Activated T-helper 1 cell treated with Interleukin-2 at 50 U/mL for 16 hours (primary cell): ENCODE measurements around the gene SNORC.
"Not testable (repeated sequence)": the region's sequence is repeated elsewhere in the genome, so short reads cannot be mapped to it uniquely, and the experiment has no call there.

Experiments used
- DNase-seq: peaks from one replicate; pipeline ENCODE4 v3.0.0-alpha.2; 2020; ENCODE audit warnings: low read depth

SNORC gene

GRCh38 chr2:232896720-232897597, 26.9 kb downstream of the SNORC start:
- no peak for DNase-seq

- no peak for DNase-seq
These were observed 27.7 kb downstream of the SNORC start for GRCh38 chr2:232897598-232898408.

GRCh38 chr2:232898592-232899543, 28.8 kb downstream of the SNORC start:
- DNase-seq, result no peak

GRCh38 chr2:232900811-232901735, 31.0 kb downstream of the SNORC start:
- no peak for DNase-seq

- DNase-seq, result no peak
These were observed 31.9 kb downstream of the SNORC start for GRCh38 chr2:232901736-232902578.

- no peak for DNase-seq
These were observed 33.9 kb downstream of the SNORC start for GRCh38 chr2:232903989-232904388.

- not testable (repeated sequence) for DNase-seq
These were observed 37.0 kb downstream of the SNORC start for GRCh38 chr2:232906867-232907717.

GRCh38 chr2:232907718-232908085, 37.6 kb downstream of the SNORC start:
- DNase-seq, result not testable (repeated sequence)

- no peak for DNase-seq
These were observed 38.6 kb downstream of the SNORC start for GRCh38 chr2:232908695-232909094.

- no peak for DNase-seq
These were observed 40.3 kb downstream of the SNORC start for GRCh38 chr2:232910376-232910775.

GRCh38 chr2:232911712-232912277, 41.7 kb downstream of the SNORC start:
- no peak for DNase-seq

GRCh38 chr2:232913903-232914302, 43.8 kb downstream of the SNORC start:
- no peak for DNase-seq

- no peak for DNase-seq
These were observed 49.1 kb downstream of the SNORC start for GRCh38 chr2:232919141-232919540.

- no peak for DNase-seq
These were observed 50.0 kb downstream of the SNORC start for GRCh38 chr2:232920055-232920454.

- no peak for DNase-seq
These were observed 50.7 kb downstream of the SNORC start for GRCh38 chr2:232920760-232921159.

- DNase-seq, result no peak
These were observed 54.4 kb downstream of the SNORC start for GRCh38 chr2:232924433-232924832.

- no peak for DNase-seq
These were observed 55.2 kb downstream of the SNORC start for GRCh38 chr2:232925153-232925820.

GRCh38 chr2:232925821-232926156, 55.7 kb downstream of the SNORC start:
- no peak for DNase-seq
